H1 (cell line): ENCODE results near the gene CYYR1. TPM values are rescaled to one million over a fixed set of nuclear protein-coding genes. Genes with fewer than 3 reads are reported as not detected.

Experiments
- CTCF ChIA-PET: fragments of 300-600 bp; sonication (Branson Sonifier 250); formaldehyde crosslinking; loops from one replicate; lab custom pipeline; 2021; ENCODE audit not compliant: partially characterized antibody; lab: Charles Lee
- POLR2A ChIA-PET: fragments of 300-600 bp; sonication (Branson Sonifier 250); formaldehyde crosslinking; loops from one replicate; lab custom pipeline; 2021; ENCODE audit warnings: inconsistent platforms; ENCODE audit not compliant: partially characterized antibody; lab: Charles Lee
- DNase-seq, 2 experiments: peaks; one replicate each; pipeline versions ENCODE4 v3.0.0 to v3.0.0-alpha.2; 2010 to 2022; ENCODE audit warnings: low spot score in 2 of 2, low read depth in 1 of 2, mixed read lengths in 1 of 2
- FAIRE-seq: peaks from 2 replicates; lab custom pipeline; 2011; peaks lifted over from hg19 to GRCh38; lab: Jason Lieb, UNC
- H2AFZ ChIP-seq: 2 replicates; pipeline ENCODE4 v1.8.1; 2012; ENCODE audit warnings: low read length, inconsistent platforms
- H2AK5ac ChIP-seq: 2 replicates; pipeline ENCODE4 v1.6.1; 2013; ENCODE audit warnings: low read depth, low read length
- H2BK120ac ChIP-seq: replicated peaks from 2 replicates; pipeline ENCODE3; 2013; ENCODE audit warnings: low read depth, low read length, inconsistent platforms
- H2BK12ac ChIP-seq: 2 replicates; pipeline ENCODE4 v1.6.1; 2013; ENCODE audit warnings: low read depth, low read length
- H2BK15ac ChIP-seq: 2 replicates; pipeline ENCODE4 v1.6.1; 2013; ENCODE audit warnings: low read length
- H2BK20ac ChIP-seq: 2 replicates; pipeline ENCODE4 v1.6.1; 2013; ENCODE audit warnings: low read length
- H2BK5ac ChIP-seq: 2 replicates; pipeline ENCODE4 v1.6.1; 2013; ENCODE audit warnings: low read depth, low read length
- H3K14ac ChIP-seq: 2 replicates; pipeline ENCODE4 v1.6.1; 2013; ENCODE audit warnings: inconsistent platforms; ENCODE audit not compliant: insufficient read length
- H3K18ac ChIP-seq: 2 replicates; pipeline ENCODE4 v1.6.1; 2013; ENCODE audit warnings: low read length; ENCODE audit errors: extremely low read depth
- H3K23ac ChIP-seq: 2 replicates; pipeline ENCODE4 v1.6.1; 2013; ENCODE audit warnings: inconsistent platforms; ENCODE audit not compliant: insufficient read length
- H3K23me2 ChIP-seq: 2 replicates; pipeline ENCODE4 v1.6.1; 2013; ENCODE audit warnings: low read depth, low read length
- H3K27ac ChIP-seq: 2 replicates; pipeline ENCODE4 v1.6.1; 2011; ENCODE audit warnings: low read depth, low read length, inconsistent platforms
- H3K27me3 ChIP-seq, 4 experiments: replicated peaks in 1 of 4; 1 replicate in 1 of 4; 2 replicates in 3 of 4; pipeline versions ENCODE4 v1.6.1 to v1.8.1; 2011 to 2013; ENCODE audit warnings: low read length in 3 of 4, mild to moderate bottlenecking in 3 of 4, inconsistent platforms in 2 of 4, mixed read lengths in 2 of 4, moderate library complexity in 1 of 4; ENCODE audit not compliant: control insufficient read depth in 3 of 4, insufficient read depth in 3 of 4; ENCODE audit errors: extremely low read depth in 1 of 4
- H3K36me3 ChIP-seq, 4 experiments: 2 replicates each; pipeline versions ENCODE4 v1.6.1 to v1.8.1; 2011 to 2013; ENCODE audit warnings: mild to moderate bottlenecking in 4 of 4, low read length in 3 of 4, moderate library complexity in 2 of 4, control low read depth in 1 of 4, inconsistent platforms in 1 of 4; ENCODE audit not compliant: insufficient read depth in 4 of 4, control insufficient read depth in 2 of 4
- H3K4ac ChIP-seq: replicated peaks from 2 replicates; pipeline ENCODE3; 2013; ENCODE audit warnings: low read length, low read depth, mixed read lengths, inconsistent platforms; ENCODE audit not compliant: insufficient read length
- H3K4me1 ChIP-seq, 4 experiments: replicated peaks in 1 of 4; 1 replicate in 1 of 4; 2 replicates in 3 of 4; pipeline versions ENCODE4 v1.6.1 to v1.8.1; 2011 to 2013; ENCODE audit warnings: low read length in 3 of 4, inconsistent platforms in 2 of 4, mixed read lengths in 1 of 4; ENCODE audit not compliant: insufficient read depth in 4 of 4, control insufficient read depth in 3 of 4
- H3K4me2 ChIP-seq, 2 experiments: 2 replicates each; pipeline versions ENCODE4 v1.6.1 to v1.8.1; 2011 to 2013; ENCODE audit warnings: low read depth in 2 of 2, low read length in 2 of 2, control low read depth in 1 of 2, inconsistent platforms in 1 of 2, mild to moderate bottlenecking in 1 of 2; ENCODE audit not compliant: insufficient read depth in 1 of 2
- H3K4me3 ChIP-seq, 4 experiments: fragments of 200-600, 300-600 bp in 1 of 4; sonication (generic), shearing (Covaris generic), sonication (Bioruptor Twin) in 1 of 4; 2 replicates each; pipeline versions ENCODE4 v1.5.1 to v1.8.1; 2011 to 2016; ENCODE audit warnings: low read length in 4 of 4, low read depth in 3 of 4, control low read depth in 2 of 4, inconsistent platforms in 2 of 4, mild to moderate bottlenecking in 2 of 4, mixed read lengths in 1 of 4, moderate library complexity in 1 of 4; ENCODE audit not compliant: insufficient read depth in 2 of 4; ENCODE audit errors: extremely low read depth in 1 of 4
- H3K56ac ChIP-seq: replicated peaks from 2 replicates; pipeline ENCODE3; 2013; ENCODE audit warnings: low read depth, mild to moderate bottlenecking, mixed read lengths, low read length, inconsistent platforms; ENCODE audit not compliant: insufficient read length
- H3K79me1 ChIP-seq: 2 replicates; pipeline ENCODE4 v1.6.1; 2013; ENCODE audit warnings: low read depth, low read length, control low read depth
- H3K79me2 ChIP-seq, 2 experiments: 2 replicates each; pipeline versions ENCODE4 v1.6.1 to v1.8.1; 2012 to 2013; ENCODE audit warnings: low read length in 2 of 2, mild to moderate bottlenecking in 2 of 2, inconsistent platforms in 1 of 2; ENCODE audit not compliant: insufficient read depth in 2 of 2, control insufficient read depth in 1 of 2
- H3K9ac ChIP-seq, 4 experiments: replicated peaks in 1 of 4; 1 replicate in 1 of 4; 2 replicates in 3 of 4; pipeline versions ENCODE4 v1.6.1 to v1.8.1; 2011 to 2013; ENCODE audit warnings: low read depth in 3 of 4, low read length in 3 of 4, control low read depth in 2 of 4, mild to moderate bottlenecking in 2 of 4, moderate library complexity in 2 of 4, inconsistent platforms in 1 of 4; ENCODE audit errors: extremely low read depth in 1 of 4
- H3K9me3 ChIP-seq, 2 experiments: 2 replicates each; pipeline versions ENCODE4 v1.6.1 to v1.8.1; 2012 to 2013; ENCODE audit warnings: mild to moderate bottlenecking in 2 of 2, moderate library complexity in 2 of 2, control low read depth in 1 of 2, inconsistent platforms in 1 of 2, low read depth in 1 of 2, low read length in 1 of 2, mixed read lengths in 1 of 2; ENCODE audit not compliant: insufficient read depth in 2 of 2
- H4K20me1 ChIP-seq, 2 experiments: replicated peaks in 1 of 2; 2 replicates each; pipeline versions ENCODE3 to v1.8.1; 2011 to 2013; ENCODE audit warnings: inconsistent platforms in 2 of 2, low read length in 2 of 2, mild to moderate bottlenecking in 1 of 2; ENCODE audit not compliant: insufficient read depth in 2 of 2, control insufficient read depth in 1 of 2
- H4K5ac ChIP-seq: 2 replicates; pipeline ENCODE4 v1.6.1; 2013; ENCODE audit warnings: low read length, low read depth, mixed read lengths, inconsistent platforms; ENCODE audit not compliant: insufficient read length
- H4K8ac ChIP-seq: 2 replicates; pipeline ENCODE4 v1.8.0; 2013; ENCODE audit warnings: mild to moderate bottlenecking, moderate library complexity, low read length, inconsistent platforms; ENCODE audit not compliant: insufficient read depth; ENCODE audit errors: extremely low read depth
- H4K91ac ChIP-seq: replicated peaks from 2 replicates; pipeline ENCODE3; 2013; ENCODE audit warnings: low read length, mixed read lengths, inconsistent platforms; ENCODE audit not compliant: insufficient read length
- CBX5 ChIP-seq: fragments of 300-800, 300-1000 bp; sonication (generic); IDR thresholded peaks from 2 replicates; pipeline ENCODE4 v1.7.1; 2016; ENCODE audit warnings: antibody characterized with exemption, low read length, low read depth
- CTBP2 ChIP-seq: IDR thresholded peaks from 2 replicates; pipeline ENCODE4 v1.7.0; 2011; ENCODE audit warnings: borderline replicate concordance, mild to moderate bottlenecking, moderate library complexity, mixed read lengths, low read length; ENCODE audit not compliant: insufficient read depth, insufficient read length
- MAFK ChIP-seq: IDR thresholded peaks from 2 replicates; pipeline ENCODE4 v1.6.1; 2012; ENCODE audit warnings: low read depth, mild to moderate bottlenecking, improper control_type of control experiment, low read length
- RBBP5 ChIP-seq: IDR thresholded peaks from 2 replicates; pipeline ENCODE4 v1.7.1; 2012; ENCODE audit warnings: low read depth, mild to moderate bottlenecking, inconsistent platforms, low read length, moderate library complexity, borderline replicate concordance
- SAP30 ChIP-seq: fragments of 300-600 bp; sonication (generic); IDR thresholded peaks from 2 replicates; pipeline ENCODE4 v1.7.1; 2012; ENCODE audit warnings: low read length, moderate library complexity, mild to moderate bottlenecking, inconsistent platforms; ENCODE audit not compliant: insufficient read depth, insufficient replicate concordance
- SIX5 ChIP-seq: IDR thresholded peaks from 2 replicates; pipeline ENCODE4 v1.6.1; 2011; ENCODE audit warnings: mild to moderate bottlenecking, low read depth, low read length
- TAF1 ChIP-seq: IDR thresholded peaks from 2 replicates; pipeline ENCODE4 v1.6.1; 2011; ENCODE audit warnings: mild to moderate bottlenecking, low read depth, low read length
- TAF7 ChIP-seq: optimal IDR thresholded peaks from 2 replicates; pipeline ENCODE3; 2011; ENCODE audit warnings: low read depth, mild to moderate bottlenecking, inconsistent platforms, low read length, moderate library complexity, borderline replicate concordance
- TEAD4 ChIP-seq: IDR thresholded peaks from 2 replicates; pipeline ENCODE4 v1.6.1; 2012; ENCODE audit warnings: low read depth, low read length, inconsistent platforms, mixed read lengths
- WGBS, 2 experiments: shearing (Covaris generic) in 1 of 2; methylation state at CpG; one replicate each; pipeline versions ENCODE4 v1.1.6 to v1.1.7; 2013 to 2015; ENCODE audit warnings: low lambda C conversion rate in 2 of 2, mixed read lengths in 2 of 2, inconsistent platforms in 1 of 2, low coverage in 1 of 2, missing lambda C conversion rate in 1 of 2; ENCODE audit not compliant: insufficient replicate concordance in 2 of 2, insufficient coverage in 1 of 2, insufficient read length in 1 of 2; ENCODE audit errors: extremely low coverage in 1 of 2, missing lambda C conversion rate in 1 of 2; 5-methylcytosine and 5-hydroxymethylcytosine counted together
- polyA plus RNA-seq, 7 experiments: library from polyadenylated mRNA; depleted of rRNA in 3 of 7; stranded (reverse) in 5 of 7; unstranded in 2 of 7; fragments of >200 nt in 5 of 7; fragments of 200-250 nt in 2 of 7; gene quantifications; 1 replicate in 5 of 7; 2 replicates in 1 of 7; 4 replicates in 1 of 7; pipeline versions ENCODE4 v1.2.1 to v1.2.3, GENCODE V29; 2011 to 2013; ENCODE audit warnings: missing spikeins in 2 of 7, mixed read lengths in 2 of 7
- total RNA-seq: library from RNA; stranded (reverse); fragmentation: NEBNext Ultra II Directional; extraction: Animal tissue kit (Norgen Biotek cat#: 25700); gene quantifications from 2 replicates; pipeline ENCODE4 v1.2.1, GENCODE V29; 2021

The CYYR1 gene
- total and polyA plus RNA-seq, 2 of the 8 experiments (the other 6 are each of a cell fraction or from before 2014, with no cell fraction given), result 12.2 to 37.9 TPM

DNA sequence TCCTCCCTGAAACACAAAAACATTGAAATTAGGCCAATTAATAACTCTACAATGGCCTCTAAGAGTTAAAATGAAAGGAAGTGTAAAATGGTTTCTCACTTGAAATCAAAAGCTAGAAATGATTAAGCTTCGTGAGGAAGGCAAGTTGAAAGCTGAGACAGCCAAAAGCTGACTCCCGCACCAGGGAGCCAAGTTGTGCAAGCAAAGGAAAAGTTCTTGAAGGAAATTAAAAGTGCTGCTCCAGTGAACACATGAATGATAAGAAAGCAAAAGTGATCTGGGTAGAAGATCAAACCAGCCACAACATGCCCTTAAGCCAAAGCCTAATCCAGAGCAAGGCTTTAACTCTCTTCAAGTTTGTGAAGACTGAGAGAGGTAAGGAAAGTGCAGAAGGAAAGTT lies 22.8 kb downstream of the CYYR1 start:
- Histone ChIP-seq H3K4me2 (no peak overlapping the region), H3K23ac (no peak overlapping the region), H2AFZ (no peak overlapping the region), H4K5ac (no peak overlapping the region), H4K8ac (no peak overlapping the region), H2BK120ac (no peak overlapping the region), H3K9me3 (no peaks in the 10 kb centered on the region), H3K4me1 (no peaks in the 10 kb centered on the region; a peak in 1 of 7 replicates), H3K9ac (no peak overlapping the region; a peak in 1 of 7 replicates), H2BK5ac (no peak overlapping the region), H3K79me2 (no peaks in the 10 kb centered on the region; a peak in 1 of 4 replicates), H3K18ac (no peak overlapping the region), H2AK5ac (no peak overlapping the region), H2BK15ac (no peak overlapping the region), H2BK20ac (no peak overlapping the region), H3K23me2 (no peaks in the 10 kb centered on the region), H3K4ac (no peak overlapping the region), H3K56ac (no peak overlapping the region), H3K27ac (no peak overlapping the region), H3K27me3 (no peaks in the 10 kb centered on the region), H3K79me1 (peaks cover 2% of the 10 kb centered on the region; the same call in 1 of the 2 replicates), H4K20me1 (no peaks in the 10 kb centered on the region), H4K91ac (no peak overlapping the region), H3K4me3 (no peak overlapping the region), H3K14ac (no peak overlapping the region), H2BK12ac (no peak overlapping the region), H3K36me3 (no peaks in the 10 kb centered on the region; a peak in 1 of 8 replicates)
- ChIA-PET POLR2A (interaction anchor here (0.9 to 1.0 kb wide), 2 partner anchors 10 to 32 kb away, joined by 4 read pairs; no protein-coding TSS in a partner anchor), CTCF (no interaction called here)
- WGBS, 2 experiments, result 93% methylated on average over 2 of the region's 2 CpGs; no CpG with 5 or more reads in 1 of the 2 experiments
- DNase-seq (no peak), FAIRE-seq (no peak)
- TF ChIP-seq TAF1 (no peak), MAFK (no peak), SIX5 (no peak), TAF7 (no peak), CTBP2 (no peak), RBBP5 (no peak), CBX5 (no peak), TEAD4 (no peak), SAP30 (no peak)
